H1 (cell line): ENCODE results near the gene CYB561D2. TPM values are rescaled to one million over a fixed set of nuclear protein-coding genes. Genes with fewer than 3 reads are reported as not detected.

ENCODE experiments used
- CTCF ChIA-PET: fragments of 300-600 bp; sonication (Branson Sonifier 250); formaldehyde crosslinking; loops from one replicate; lab custom pipeline; 2021; ENCODE audit not compliant: partially characterized antibody; lab: Charles Lee
- POLR2A ChIA-PET: fragments of 300-600 bp; sonication (Branson Sonifier 250); formaldehyde crosslinking; loops from one replicate; lab custom pipeline; 2021; ENCODE audit warnings: inconsistent platforms; ENCODE audit not compliant: partially characterized antibody; lab: Charles Lee
- DNase-seq, 2 experiments: peaks; one replicate each; pipeline versions ENCODE4 v3.0.0 to v3.0.0-alpha.2; 2010 to 2022; ENCODE audit warnings: low spot score in 2 of 2, low read depth in 1 of 2, mixed read lengths in 1 of 2
- FAIRE-seq: peaks from 2 replicates; lab custom pipeline; 2011; peaks lifted over from hg19 to GRCh38; lab: Jason Lieb, UNC
- H2AFZ ChIP-seq: 2 replicates; pipeline ENCODE4 v1.8.1; 2012; ENCODE audit warnings: low read length, inconsistent platforms
- H2AK5ac ChIP-seq: 2 replicates; pipeline ENCODE4 v1.6.1; 2013; ENCODE audit warnings: low read depth, low read length
- H2BK120ac ChIP-seq: replicated peaks from 2 replicates; pipeline ENCODE3; 2013; ENCODE audit warnings: low read depth, low read length, inconsistent platforms
- H2BK12ac ChIP-seq: 2 replicates; pipeline ENCODE4 v1.6.1; 2013; ENCODE audit warnings: low read depth, low read length
- H2BK15ac ChIP-seq: 2 replicates; pipeline ENCODE4 v1.6.1; 2013; ENCODE audit warnings: low read length
- H2BK20ac ChIP-seq: 2 replicates; pipeline ENCODE4 v1.6.1; 2013; ENCODE audit warnings: low read length
- H2BK5ac ChIP-seq: 2 replicates; pipeline ENCODE4 v1.6.1; 2013; ENCODE audit warnings: low read depth, low read length
- H3K14ac ChIP-seq: 2 replicates; pipeline ENCODE4 v1.6.1; 2013; ENCODE audit warnings: inconsistent platforms; ENCODE audit not compliant: insufficient read length
- H3K18ac ChIP-seq: 2 replicates; pipeline ENCODE4 v1.6.1; 2013; ENCODE audit warnings: low read length; ENCODE audit errors: extremely low read depth
- H3K23ac ChIP-seq: 2 replicates; pipeline ENCODE4 v1.6.1; 2013; ENCODE audit warnings: inconsistent platforms; ENCODE audit not compliant: insufficient read length
- H3K23me2 ChIP-seq: 2 replicates; pipeline ENCODE4 v1.6.1; 2013; ENCODE audit warnings: low read depth, low read length
- H3K27ac ChIP-seq: 2 replicates; pipeline ENCODE4 v1.6.1; 2011; ENCODE audit warnings: low read depth, low read length, inconsistent platforms
- H3K27me3 ChIP-seq, 4 experiments: replicated peaks in 1 of 4; 1 replicate in 1 of 4; 2 replicates in 3 of 4; pipeline versions ENCODE4 v1.6.1 to v1.8.1; 2011 to 2013; ENCODE audit warnings: low read length in 3 of 4, mild to moderate bottlenecking in 3 of 4, inconsistent platforms in 2 of 4, mixed read lengths in 2 of 4, moderate library complexity in 1 of 4; ENCODE audit not compliant: control insufficient read depth in 3 of 4, insufficient read depth in 3 of 4; ENCODE audit errors: extremely low read depth in 1 of 4
- H3K36me3 ChIP-seq, 4 experiments: 2 replicates each; pipeline versions ENCODE4 v1.6.1 to v1.8.1; 2011 to 2013; ENCODE audit warnings: mild to moderate bottlenecking in 4 of 4, low read length in 3 of 4, moderate library complexity in 2 of 4, control low read depth in 1 of 4, inconsistent platforms in 1 of 4; ENCODE audit not compliant: insufficient read depth in 4 of 4, control insufficient read depth in 2 of 4
- H3K4ac ChIP-seq: replicated peaks from 2 replicates; pipeline ENCODE3; 2013; ENCODE audit warnings: low read length, low read depth, mixed read lengths, inconsistent platforms; ENCODE audit not compliant: insufficient read length
- H3K4me1 ChIP-seq, 4 experiments: replicated peaks in 1 of 4; 1 replicate in 1 of 4; 2 replicates in 3 of 4; pipeline versions ENCODE4 v1.6.1 to v1.8.1; 2011 to 2013; ENCODE audit warnings: low read length in 3 of 4, inconsistent platforms in 2 of 4, mixed read lengths in 1 of 4; ENCODE audit not compliant: insufficient read depth in 4 of 4, control insufficient read depth in 3 of 4
- H3K4me2 ChIP-seq, 2 experiments: 2 replicates each; pipeline versions ENCODE4 v1.6.1 to v1.8.1; 2011 to 2013; ENCODE audit warnings: low read depth in 2 of 2, low read length in 2 of 2, control low read depth in 1 of 2, inconsistent platforms in 1 of 2, mild to moderate bottlenecking in 1 of 2; ENCODE audit not compliant: insufficient read depth in 1 of 2
- H3K4me3 ChIP-seq, 4 experiments: fragments of 200-600, 300-600 bp in 1 of 4; sonication (generic), shearing (Covaris generic), sonication (Bioruptor Twin) in 1 of 4; 2 replicates each; pipeline versions ENCODE4 v1.5.1 to v1.8.1; 2011 to 2016; ENCODE audit warnings: low read length in 4 of 4, low read depth in 3 of 4, control low read depth in 2 of 4, inconsistent platforms in 2 of 4, mild to moderate bottlenecking in 2 of 4, mixed read lengths in 1 of 4, moderate library complexity in 1 of 4; ENCODE audit not compliant: insufficient read depth in 2 of 4; ENCODE audit errors: extremely low read depth in 1 of 4
- H3K56ac ChIP-seq: replicated peaks from 2 replicates; pipeline ENCODE3; 2013; ENCODE audit warnings: low read depth, mild to moderate bottlenecking, mixed read lengths, low read length, inconsistent platforms; ENCODE audit not compliant: insufficient read length
- H3K79me1 ChIP-seq: 2 replicates; pipeline ENCODE4 v1.6.1; 2013; ENCODE audit warnings: low read depth, low read length, control low read depth
- H3K79me2 ChIP-seq, 2 experiments: 2 replicates each; pipeline versions ENCODE4 v1.6.1 to v1.8.1; 2012 to 2013; ENCODE audit warnings: low read length in 2 of 2, mild to moderate bottlenecking in 2 of 2, inconsistent platforms in 1 of 2; ENCODE audit not compliant: insufficient read depth in 2 of 2, control insufficient read depth in 1 of 2
- H3K9ac ChIP-seq, 4 experiments: replicated peaks in 1 of 4; 1 replicate in 1 of 4; 2 replicates in 3 of 4; pipeline versions ENCODE4 v1.6.1 to v1.8.1; 2011 to 2013; ENCODE audit warnings: low read depth in 3 of 4, low read length in 3 of 4, control low read depth in 2 of 4, mild to moderate bottlenecking in 2 of 4, moderate library complexity in 2 of 4, inconsistent platforms in 1 of 4; ENCODE audit errors: extremely low read depth in 1 of 4
- H3K9me3 ChIP-seq, 2 experiments: 2 replicates each; pipeline versions ENCODE4 v1.6.1 to v1.8.1; 2012 to 2013; ENCODE audit warnings: mild to moderate bottlenecking in 2 of 2, moderate library complexity in 2 of 2, control low read depth in 1 of 2, inconsistent platforms in 1 of 2, low read depth in 1 of 2, low read length in 1 of 2, mixed read lengths in 1 of 2; ENCODE audit not compliant: insufficient read depth in 2 of 2
- H4K20me1 ChIP-seq, 2 experiments: replicated peaks in 1 of 2; 2 replicates each; pipeline versions ENCODE3 to v1.8.1; 2011 to 2013; ENCODE audit warnings: inconsistent platforms in 2 of 2, low read length in 2 of 2, mild to moderate bottlenecking in 1 of 2; ENCODE audit not compliant: insufficient read depth in 2 of 2, control insufficient read depth in 1 of 2
- H4K5ac ChIP-seq: 2 replicates; pipeline ENCODE4 v1.6.1; 2013; ENCODE audit warnings: low read length, low read depth, mixed read lengths, inconsistent platforms; ENCODE audit not compliant: insufficient read length
- H4K8ac ChIP-seq: 2 replicates; pipeline ENCODE4 v1.8.0; 2013; ENCODE audit warnings: mild to moderate bottlenecking, moderate library complexity, low read length, inconsistent platforms; ENCODE audit not compliant: insufficient read depth; ENCODE audit errors: extremely low read depth
- H4K91ac ChIP-seq: replicated peaks from 2 replicates; pipeline ENCODE3; 2013; ENCODE audit warnings: low read length, mixed read lengths, inconsistent platforms; ENCODE audit not compliant: insufficient read length
- CHD2 ChIP-seq: IDR thresholded peaks from 2 replicates; pipeline ENCODE4 v1.6.1; 2012; ENCODE audit warnings: low read length, improper control_type of control experiment
- TBP ChIP-seq: IDR thresholded peaks from 2 replicates; pipeline ENCODE4 v1.6.1; 2011; ENCODE audit warnings: low read depth, low read length, improper control_type of control experiment
- YY1 ChIP-seq: IDR thresholded peaks from 2 replicates; pipeline ENCODE4 v1.6.1; 2011; ENCODE audit warnings: low read depth, mild to moderate bottlenecking, low read length
- WGBS, 2 experiments: shearing (Covaris generic) in 1 of 2; methylation state at CpG; one replicate each; pipeline versions ENCODE4 v1.1.6 to v1.1.7; 2013 to 2015; ENCODE audit warnings: low lambda C conversion rate in 2 of 2, mixed read lengths in 2 of 2, inconsistent platforms in 1 of 2, low coverage in 1 of 2, missing lambda C conversion rate in 1 of 2; ENCODE audit not compliant: insufficient replicate concordance in 2 of 2, insufficient coverage in 1 of 2, insufficient read length in 1 of 2; ENCODE audit errors: extremely low coverage in 1 of 2, missing lambda C conversion rate in 1 of 2; 5-methylcytosine and 5-hydroxymethylcytosine counted together
- polyA plus RNA-seq, 7 experiments: library from polyadenylated mRNA; depleted of rRNA in 3 of 7; stranded (reverse) in 5 of 7; unstranded in 2 of 7; fragments of >200 nt in 5 of 7; fragments of 200-250 nt in 2 of 7; gene quantifications; 1 replicate in 5 of 7; 2 replicates in 1 of 7; 4 replicates in 1 of 7; pipeline versions ENCODE4 v1.2.1 to v1.2.3, GENCODE V29; 2011 to 2013; ENCODE audit warnings: missing spikeins in 2 of 7, mixed read lengths in 2 of 7
- total RNA-seq: library from RNA; stranded (reverse); fragmentation: NEBNext Ultra II Directional; extraction: Animal tissue kit (Norgen Biotek cat#: 25700); gene quantifications from 2 replicates; pipeline ENCODE4 v1.2.1, GENCODE V29; 2021

CYB561D2 gene
- total and polyA plus RNA-seq, 2 of the 8 experiments (the other 6 are each of a cell fraction or from before 2014, with no cell fraction given), result 9.8 to 34.0 TPM

- POLR2A ChIA-PET, result interaction anchor here (1.5 to 12.6 kb wide), 4 partner anchors 8 to 32 kb away, joined by 5 to 149 read pairs (median 34); partner anchors contain the start of genes HYAL1, HYAL3, IFRD2 and NAA80
Measured at GRCh38 chr3:50325113-50325480, 25.6 kb upstream of the CYB561D2 start.

More at GRCh38 chr3:50325113-50325480, 25.6 kb upstream of the CYB561D2 start:
- DNase-seq, result no peak
- Histone ChIP-seq H4K20me1 (peaks cover 1 to 8% of the 10 kb centered on the region in 2 experiments), H3K18ac (no peak overlapping the region), H3K27me3 (no peaks in the 10 kb centered on the region), H4K5ac (no peak overlapping the region), H3K14ac (no peak overlapping the region), H3K23me2 (peaks cover 28% of the 10 kb centered on the region), H2AK5ac (no peak overlapping the region), H3K79me2 (peaks cover 0 to 18% of the 10 kb centered on the region in 2 experiments; a peak in 2 of 4 replicates), H3K36me3 (peaks cover 4 to 12% (median 7%) of the 10 kb centered on the region in 4 experiments; a peak in 5 of 8 replicates), H3K4me2 (no peak overlapping the region), H2BK5ac (no peak overlapping the region), H3K9me3 (no peaks in the 10 kb centered on the region), H2BK20ac (no peak overlapping the region), H3K4me1 (peaks cover 0 to 33% (median 18%) of the 10 kb centered on the region in 4 experiments; a peak in 6 of 7 replicates), H4K91ac (no peak overlapping the region), H3K56ac (no peak overlapping the region), H2BK120ac (no peak overlapping the region), H3K79me1 (peaks cover 12% of the 10 kb centered on the region), H3K4me3 (no peak overlapping the region), H4K8ac (no peak overlapping the region), H3K4ac (no peak overlapping the region), H3K9ac (no peak overlapping the region), H3K23ac (no peak overlapping the region), H2BK12ac (no peak overlapping the region), H2AFZ (no peak overlapping the region), H3K27ac (no peak overlapping the region), H2BK15ac (no peak overlapping the region)
- TF ChIP-seq CHD2, result no peak
- TF ChIP-seq TBP, result no peak
- no peak for TF ChIP-seq YY1
- WGBS, 2 experiments, result 94% methylated on average over 2 of the region's 2 CpGs; no CpG with 5 or more reads in 1 of the 2 experiments
- no peak for FAIRE-seq
- CTCF ChIA-PET, result interaction anchor here (0.7 to 7.5 kb wide), 13 partner anchors 11 to 130 kb away, joined by 3 to 75 read pairs (median 11); partner anchors contain the start of genes HYAL1, IFRD2 and LSMEM2
